Measurements from ENCODE around the gene LIME1.

Gene LIME1

GRCh38 chr20:63778857-63779256, 42.4 kb downstream of the LIME1 start:
- TF ChIP-seq POLR2A (IDR thresholded peaks at IDR 0.05; ENCODE audit: low read depth, low read length), result no peak
- DNase-seq (ENCODE audit: insufficient read length, low spot score), result no peak
- FAIRE-seq, result no peak

GRCh38 chr20:63781181-63781580, 44.7 kb downstream of the LIME1 start:
- no peak for FAIRE-seq
- DNase-seq (ENCODE audit: insufficient read length, low spot score), result no peak
- TF ChIP-seq POLR2A (IDR thresholded peaks at IDR 0.05; ENCODE audit: low read depth, low read length), result no peak

- no peak for FAIRE-seq
- TF ChIP-seq POLR2A (IDR thresholded peaks at IDR 0.05; ENCODE audit: low read depth, low read length), result no peak
- DNase-seq (ENCODE audit: insufficient read length, low spot score), result no peak
Measured at GRCh38 chr20:63782051-63782471, 45.6 kb downstream of the LIME1 start.

- no peak for TF ChIP-seq POLR2A (IDR thresholded peaks at IDR 0.05; ENCODE audit: low read depth, low read length)
- DNase-seq (ENCODE audit: insufficient read length, low spot score) (no peak), FAIRE-seq (no peak)
Measured at GRCh38 chr20:63782521-63782971, 46.1 kb downstream of the LIME1 start.

GRCh38 chr20:63783970-63784369, 47.5 kb downstream of the LIME1 start:
- DNase-seq (ENCODE audit: insufficient read length, low spot score) (no peak), FAIRE-seq (no peak)
- TF ChIP-seq POLR2A (IDR thresholded peaks at IDR 0.05; ENCODE audit: low read depth, low read length), result no peak

GRCh38 chr20:63785691-63786131, 49.2 kb downstream of the LIME1 start:
- DNase-seq (ENCODE audit: insufficient read length, low spot score) (no peak), FAIRE-seq (no peak)
- TF ChIP-seq POLR2A (IDR thresholded peaks at IDR 0.05; ENCODE audit: low read depth, low read length), result no peak

- FAIRE-seq, result no peak
- no peak for TF ChIP-seq POLR2A (IDR thresholded peaks at IDR 0.05; ENCODE audit: low read depth, low read length)
- no peak for DNase-seq (ENCODE audit: insufficient read length, low spot score)
Measured at GRCh38 chr20:63787302-63787701, 50.8 kb downstream of the LIME1 start.

GRCh38 chr20:63787749-63788148, 51.3 kb downstream of the LIME1 start:
- TF ChIP-seq POLR2A (IDR thresholded peaks at IDR 0.05; ENCODE audit: low read depth, low read length), result no peak
- FAIRE-seq (no peak), DNase-seq (ENCODE audit: insufficient read length, low spot score) (no peak)
